Ureter (tissue), 1 donor: ENCODE measurements around the gene CCDC47. TPM values are rescaled to one million over a fixed set of nuclear protein-coding genes. Genes with fewer than 3 reads are reported as not detected.
A peak's percentile ranks its signal among the peaks of the same experiment; 100 is the strongest.

ENCODE experiments used
- DNase-seq: peaks from one replicate; pipeline ENCODE4 v3.0.0-alpha.2; 2020; ENCODE audit warnings: low spot score
- total RNA-seq: library from RNA; stranded (reverse); gene quantifications from one replicate; pipeline ENCODE4 v1.2.4, GENCODE V29; 2023
- donor health status: DM: yes; HTN: yes; CAD: no.

Gene CCDC47
- total RNA-seq, 1 donor from 2014 or later, result 94.9 TPM

DNA sequence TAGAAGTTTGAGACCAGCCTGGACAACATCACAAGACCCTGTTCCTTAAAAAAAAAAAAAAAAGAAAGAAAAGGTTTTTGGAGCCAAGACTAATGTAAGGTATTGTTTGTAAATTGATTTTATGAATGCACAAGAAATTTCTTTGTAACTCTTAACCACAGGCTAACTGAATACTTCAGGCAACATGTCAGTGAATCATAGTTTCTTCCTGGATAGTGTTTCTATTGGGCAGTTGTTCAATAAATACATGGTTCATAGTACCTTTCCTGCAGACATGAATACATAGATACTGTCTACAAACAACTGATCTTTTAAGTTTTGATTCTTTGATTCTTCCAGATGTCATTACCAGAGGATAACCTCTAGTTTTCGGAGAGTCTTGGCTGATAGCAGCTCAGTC is 12.2 kb upstream of the CCDC47 start:
- no peak for DNase-seq

DNA sequence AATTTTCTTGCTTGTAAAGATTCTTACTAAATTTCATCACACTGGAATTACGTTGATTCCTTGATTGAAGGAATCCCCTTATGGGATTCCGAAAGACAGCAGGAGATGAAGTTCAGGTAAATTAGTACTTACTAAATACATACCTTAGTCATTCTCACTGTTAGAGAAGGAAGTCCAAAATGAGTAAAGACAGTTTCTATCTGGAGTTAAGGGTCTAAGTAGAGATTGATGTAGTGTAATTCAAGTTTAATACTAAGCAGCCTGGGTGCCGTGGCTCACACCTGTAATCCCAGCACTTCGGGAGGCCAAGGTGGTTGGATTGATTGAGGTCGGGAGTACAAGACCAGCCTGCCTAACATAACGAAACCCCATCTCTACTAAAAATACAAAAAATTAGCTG is 10.1 kb upstream of the CCDC47 start:
- no peak for DNase-seq

DNA sequence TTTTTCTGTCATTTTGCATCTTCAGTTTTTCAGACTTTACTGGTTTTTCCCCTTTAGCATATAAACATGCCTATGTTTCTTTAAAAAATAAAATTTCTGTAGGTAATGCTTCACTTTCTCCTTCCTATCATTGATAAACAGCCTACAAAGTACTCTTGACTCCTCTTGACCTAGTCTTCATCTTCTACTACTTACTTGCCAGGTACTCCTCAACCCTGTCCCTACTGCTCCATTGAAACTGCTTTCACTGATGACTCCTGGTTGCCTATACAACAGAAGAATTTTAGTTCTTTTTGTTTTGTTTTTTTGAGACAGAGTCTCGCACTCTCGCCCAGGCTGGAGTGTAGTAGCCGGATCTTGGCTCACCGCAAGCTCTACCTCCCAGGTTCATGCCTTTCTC is 7.5 kb upstream of the CCDC47 start:
- no peak for DNase-seq

DNA sequence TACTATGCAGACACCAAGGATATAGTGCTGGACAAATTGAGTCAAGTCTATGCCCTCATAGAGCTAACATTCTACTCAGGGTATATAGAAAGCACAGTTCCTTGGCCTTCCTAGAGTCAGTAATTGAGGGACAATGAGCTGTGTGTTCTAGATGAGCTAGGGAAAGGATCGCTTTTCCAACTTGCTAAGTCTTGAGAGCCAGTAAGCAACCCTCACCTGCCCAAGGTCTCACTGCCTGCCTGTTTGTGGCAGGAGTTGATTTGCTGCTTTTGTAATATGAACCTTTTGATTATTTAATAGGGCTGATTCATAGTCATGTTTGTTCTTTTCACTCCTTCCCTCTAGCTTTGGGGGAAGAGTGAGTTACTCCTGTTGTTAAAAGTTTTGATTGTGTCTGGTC is 7.1 kb upstream of the CCDC47 start:
- DNase-seq, result no peak

DNA sequence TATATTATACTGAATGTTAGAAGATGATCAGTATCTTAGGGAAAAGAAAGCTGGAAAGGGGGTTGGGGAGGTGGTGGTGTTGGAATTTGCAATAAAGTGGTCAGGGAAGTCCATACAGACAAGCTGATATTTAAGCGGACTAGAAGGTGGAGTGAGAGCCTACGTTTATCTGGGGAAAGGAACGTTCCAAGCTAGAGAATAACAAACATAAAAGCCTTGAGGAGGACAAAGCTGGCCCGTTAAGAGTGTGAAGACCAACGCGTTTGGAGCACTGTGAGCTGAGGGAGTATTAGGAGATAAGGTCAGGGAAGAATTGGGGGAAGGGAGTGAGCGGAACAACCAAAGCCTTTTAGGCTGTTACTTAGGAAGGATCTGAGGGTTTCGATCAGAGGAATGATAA is 2.0 kb upstream of the CCDC47 start:
- no peak for DNase-seq

DNA sequence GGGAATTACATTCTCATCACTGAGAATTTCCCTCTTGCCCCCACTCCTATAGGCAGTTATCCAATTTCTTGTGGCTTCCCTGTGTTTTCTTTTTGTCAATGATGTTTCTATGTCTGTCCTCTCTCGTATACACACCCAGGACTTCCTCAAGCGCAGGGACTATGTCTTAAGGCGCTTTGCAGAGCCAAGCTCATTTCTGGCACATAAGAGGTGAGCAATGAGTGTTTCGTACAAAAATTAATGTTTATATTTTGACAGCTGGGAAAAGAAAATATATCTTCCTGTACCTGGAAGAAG is 1.5 kb upstream of the CCDC47 start:
- DNase-seq, result no peak

DNA sequence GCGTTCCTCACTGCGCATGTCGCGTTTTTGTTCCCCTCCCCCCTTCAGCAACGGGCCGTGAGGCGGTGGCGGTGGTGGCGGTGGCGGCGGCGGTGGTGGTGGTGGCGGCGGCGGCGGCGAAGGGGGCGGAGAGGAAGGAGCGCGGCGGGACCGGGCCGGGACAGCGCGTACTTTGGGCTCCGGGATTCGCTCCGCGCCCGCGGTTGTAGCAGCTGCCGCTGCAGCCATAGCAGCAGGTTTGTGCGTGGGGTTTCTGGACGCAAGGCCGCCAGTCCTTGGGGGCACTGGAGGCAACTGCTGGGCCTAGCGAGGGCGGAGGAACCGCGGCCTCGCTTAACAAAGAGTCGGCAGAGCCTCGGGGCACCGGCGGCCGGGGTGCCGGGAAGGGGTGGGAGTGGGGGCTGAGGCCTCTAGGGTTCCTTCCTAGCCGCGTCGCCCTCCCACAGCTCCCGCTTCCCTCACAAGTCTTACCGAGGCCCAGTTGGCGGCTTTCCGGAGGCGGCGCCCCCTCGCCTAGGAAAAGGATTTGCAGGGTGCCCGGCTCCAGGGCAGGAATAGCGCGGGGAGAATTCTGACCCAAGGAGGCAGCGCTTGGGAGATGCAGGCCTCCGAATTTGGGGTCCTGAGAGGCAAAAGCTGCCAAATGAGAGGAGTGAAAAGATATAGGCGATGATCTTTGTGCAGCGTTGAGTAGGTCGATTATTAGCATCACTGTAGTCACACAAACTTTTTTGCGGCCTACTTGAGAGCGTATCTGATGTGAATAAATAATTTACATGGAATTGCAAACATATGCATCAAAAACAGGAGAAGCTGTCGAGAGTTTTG is 958 bp upstream of the CCDC47 start, which contains the start of gene DDX42:
Gene DDX42, plus strand, starts transcription at position 30 of the 828 bp plus-strand sequence. CDS start 12,880 bp downstream, outside the sequence.
- peak; percentile 93 for DNase-seq

DNA sequence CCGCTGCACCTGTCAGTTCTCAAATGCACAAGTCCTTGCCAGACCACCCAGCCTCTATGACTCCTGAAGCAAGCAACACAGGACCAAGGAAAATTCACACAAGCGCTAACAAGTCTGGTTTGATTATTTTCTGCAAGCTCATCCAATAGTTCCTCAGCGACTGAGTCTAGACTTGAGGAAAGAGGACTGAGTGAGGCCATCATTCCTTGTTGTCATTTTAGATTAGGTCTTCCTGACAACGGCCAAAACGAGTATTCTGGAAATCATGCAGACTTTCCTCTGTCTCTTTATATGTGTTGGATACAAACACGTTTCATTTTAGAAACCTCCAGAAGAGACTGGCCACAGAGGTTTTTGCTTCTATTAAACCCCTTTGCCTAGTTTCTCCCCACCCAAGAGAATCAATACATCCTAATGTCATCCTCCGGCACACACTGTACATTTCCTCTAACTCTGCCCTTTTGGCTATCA is 561 bp downstream of the CCDC47 start:
- DNase-seq, result no peak

DNA sequence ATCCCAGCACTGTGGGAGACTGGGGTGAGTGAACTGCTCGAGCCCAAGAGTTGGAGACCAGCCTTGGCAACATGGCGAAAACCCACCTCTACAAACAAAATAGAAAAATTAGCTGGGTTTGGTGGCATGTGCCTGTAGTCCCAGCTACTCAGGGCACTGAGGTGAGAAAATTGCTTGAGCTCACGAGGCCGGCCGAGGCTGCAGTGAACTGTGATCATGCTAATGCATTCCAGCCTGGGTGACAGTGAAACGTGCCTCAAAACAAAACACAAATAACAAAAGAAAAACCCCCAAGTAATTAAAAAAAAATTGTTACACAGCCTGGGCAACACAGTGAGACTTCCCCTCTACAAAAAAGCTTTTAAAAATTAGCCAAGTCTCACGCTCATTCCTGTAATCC is 5.0 kb downstream of the CCDC47 start:
- no peak for DNase-seq

DNA sequence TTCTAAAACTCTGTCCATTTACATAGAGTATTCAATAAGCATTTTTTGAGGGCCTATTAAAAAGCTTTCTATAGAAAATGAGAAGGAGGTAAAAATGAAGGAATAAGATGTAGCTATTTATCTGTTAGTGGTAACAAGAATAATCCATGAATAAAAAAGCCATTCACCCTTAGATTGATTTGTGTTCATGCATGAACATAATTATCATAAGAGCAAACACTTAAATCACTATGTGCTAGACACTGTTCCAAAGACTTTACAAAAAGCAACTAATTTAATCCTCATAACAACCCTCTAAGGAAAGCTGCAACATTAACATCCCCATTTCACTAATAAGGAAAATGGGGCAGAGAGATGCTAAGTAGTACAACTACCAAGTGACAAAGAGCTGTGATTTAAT is 6.6 kb downstream of the CCDC47 start:
- DNase-seq, result no peak

DNA sequence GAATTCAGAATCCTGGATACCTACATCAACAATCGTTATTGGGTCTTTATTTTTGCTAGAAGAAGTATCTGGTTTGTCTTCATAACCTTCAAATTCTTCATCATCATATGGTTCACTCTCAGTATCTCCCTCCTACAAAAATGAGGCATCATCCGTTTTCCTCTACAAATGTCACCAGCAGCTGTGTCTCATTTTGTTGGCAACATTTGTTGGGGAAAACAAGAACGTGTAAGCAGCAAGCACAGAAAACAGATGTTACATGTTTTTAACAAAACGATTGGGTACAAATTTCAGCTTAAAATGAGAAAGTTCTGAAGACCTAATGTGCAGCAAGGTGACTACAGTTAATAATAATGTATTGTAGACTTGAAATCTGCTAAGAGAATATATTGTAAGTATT is 8.7 kb downstream of the CCDC47 start:
- no peak for DNase-seq

DNA sequence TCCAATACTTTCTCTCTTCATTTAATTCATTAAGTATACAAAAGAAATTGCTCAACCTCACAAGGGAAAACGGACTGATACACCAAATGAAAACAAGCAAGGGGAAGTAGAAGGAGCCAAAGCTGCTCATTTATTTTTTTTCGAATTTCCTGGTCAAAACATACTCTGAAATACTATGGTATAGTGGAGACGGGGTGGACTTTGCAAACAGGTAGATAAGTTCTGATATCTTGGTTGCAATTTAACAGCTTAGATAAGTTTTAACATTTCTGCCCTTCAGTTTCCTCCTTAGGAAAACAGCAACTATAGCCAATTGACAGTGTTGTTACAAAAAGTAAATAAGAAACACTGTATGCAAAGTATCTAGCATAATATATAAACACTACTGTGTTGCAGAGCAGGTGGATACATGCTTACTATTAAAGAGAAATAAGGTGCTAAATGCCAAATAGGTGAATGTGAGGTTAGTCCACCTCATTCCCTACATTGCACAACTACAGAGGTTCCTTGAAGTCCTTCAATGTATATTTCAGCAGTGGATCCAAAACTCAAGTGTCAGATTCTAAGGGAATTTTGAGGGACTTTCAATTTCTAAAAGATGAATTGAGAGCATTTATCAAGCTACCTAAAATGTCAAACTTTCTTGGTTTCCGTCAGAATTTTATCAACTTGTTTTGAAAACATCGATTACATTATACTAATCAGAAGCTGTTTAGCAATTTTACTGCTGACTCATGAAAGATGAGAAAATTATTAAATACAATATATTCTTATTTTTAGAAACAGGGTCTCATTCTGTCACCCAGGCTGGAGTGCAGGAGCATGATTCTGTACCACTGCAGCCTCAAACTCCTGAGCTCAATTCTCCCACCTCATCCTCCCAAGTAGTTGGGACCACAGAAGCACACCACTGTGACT is 11.0 kb downstream of the CCDC47 start:
- no peak for DNase-seq

DNA sequence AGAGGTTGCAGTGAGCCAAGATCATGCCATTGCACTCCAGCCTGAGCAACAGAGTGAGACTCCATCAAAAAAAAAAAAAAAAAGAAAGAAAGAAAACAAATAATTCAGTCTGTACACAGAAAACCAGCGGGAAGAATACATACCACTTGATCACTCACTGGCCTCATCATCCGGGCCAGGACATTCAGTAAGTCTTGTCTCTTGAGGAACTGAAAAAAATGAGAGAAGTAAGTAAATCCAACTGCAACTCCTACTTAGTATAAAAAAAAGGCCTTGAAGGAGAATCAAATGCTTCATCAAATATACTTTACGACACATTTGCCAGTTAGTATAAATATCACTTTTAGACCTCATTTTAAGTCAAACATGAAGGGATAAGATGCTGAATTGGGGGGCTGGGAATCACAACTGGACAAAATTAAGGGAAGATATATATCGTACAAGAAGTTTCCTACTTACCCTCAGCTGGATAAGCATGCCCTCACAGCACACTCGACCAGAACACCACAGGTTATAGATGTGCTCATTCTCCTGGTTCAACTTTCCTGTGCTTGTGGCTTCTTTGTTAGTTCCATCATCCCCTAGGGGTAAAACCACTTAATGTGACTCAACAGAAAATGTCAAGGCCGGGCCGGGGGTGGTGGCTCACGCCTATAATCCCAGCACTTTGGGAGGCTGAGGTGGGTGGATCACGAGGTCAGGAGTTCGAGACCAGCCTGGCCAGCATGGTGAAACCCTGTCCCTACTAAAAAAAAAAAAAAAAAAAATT is 12.4 kb downstream of the CCDC47 start:
- DNase-seq, result no peak

DNA sequence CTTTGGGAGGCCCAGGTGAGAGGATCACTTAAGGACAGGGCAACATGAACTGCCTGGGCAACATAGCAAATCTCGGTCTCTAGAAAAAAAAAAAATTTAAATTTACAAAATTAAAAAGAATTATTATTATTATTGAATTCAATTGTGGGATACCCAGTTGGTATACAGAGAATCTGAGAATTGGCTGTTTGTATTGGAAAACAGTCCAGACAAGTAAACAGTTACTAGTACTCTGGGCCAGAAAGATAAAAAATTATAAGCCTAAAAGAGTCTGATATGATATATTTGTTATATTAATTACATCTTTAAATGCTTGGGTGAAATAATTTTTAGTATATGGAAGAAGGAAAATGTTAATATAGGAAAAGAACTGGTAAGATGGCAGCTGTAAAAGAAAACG is 15.0 kb downstream of the CCDC47 start:
- no peak for DNase-seq

DNA sequence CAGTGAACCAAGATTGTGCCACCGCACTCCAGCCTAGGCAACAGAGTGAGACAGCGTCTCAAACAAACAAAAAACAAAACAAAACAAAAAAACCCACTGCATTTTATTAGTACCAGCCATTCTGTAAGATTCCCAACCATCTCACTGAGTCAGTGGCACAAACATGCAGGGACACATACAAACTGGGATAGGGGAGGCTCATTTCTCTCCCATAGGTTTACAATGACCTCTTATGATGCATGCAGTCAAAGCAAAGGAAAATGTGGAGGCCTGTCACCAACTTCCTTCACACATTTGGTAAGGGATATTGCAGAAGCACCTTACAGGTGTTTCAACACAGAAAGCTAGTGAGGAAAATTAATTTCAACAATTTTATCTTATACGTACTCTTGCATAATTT is 19.4 kb downstream of the CCDC47 start:
- DNase-seq, result no peak

DNA sequence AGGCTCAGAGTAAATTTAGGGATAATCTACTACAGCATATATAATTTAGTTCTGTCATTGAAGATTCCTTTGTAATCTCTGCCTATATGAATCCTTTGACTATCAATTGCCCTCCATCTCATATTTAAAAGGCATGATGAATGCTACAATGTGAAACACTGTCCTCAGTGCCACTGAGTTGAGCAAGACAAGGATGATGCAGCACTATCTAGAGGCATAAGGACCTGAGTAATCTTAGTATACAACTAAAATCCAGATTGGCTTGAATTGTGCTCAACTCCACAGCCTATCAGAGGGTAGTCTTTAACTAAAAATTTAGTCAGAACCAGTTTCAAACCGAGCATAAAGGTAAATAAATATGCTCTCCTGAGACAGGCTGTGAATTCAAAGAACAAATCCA is 20.2 kb downstream of the CCDC47 start:
- DNase-seq, result no peak

DNA sequence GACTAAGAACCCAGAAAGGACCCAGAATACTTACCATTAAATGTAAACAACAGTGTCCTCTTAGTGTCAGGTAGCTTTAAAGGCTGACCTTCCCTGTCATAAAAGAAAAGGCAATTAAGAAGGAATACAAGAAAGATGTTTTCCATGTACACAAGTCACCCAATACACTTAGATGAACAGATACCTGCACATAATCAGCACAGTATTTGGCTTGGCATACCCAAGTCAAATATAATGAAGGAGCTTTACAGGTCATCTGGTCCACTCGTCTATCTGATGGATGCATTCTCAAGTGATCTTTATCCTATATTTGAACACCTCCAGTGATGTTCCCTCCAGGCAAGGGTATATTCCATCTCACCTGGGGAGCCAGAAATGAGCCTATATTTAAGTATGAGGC is 20.7 kb downstream of the CCDC47 start:
- DNase-seq, result no peak

DNA sequence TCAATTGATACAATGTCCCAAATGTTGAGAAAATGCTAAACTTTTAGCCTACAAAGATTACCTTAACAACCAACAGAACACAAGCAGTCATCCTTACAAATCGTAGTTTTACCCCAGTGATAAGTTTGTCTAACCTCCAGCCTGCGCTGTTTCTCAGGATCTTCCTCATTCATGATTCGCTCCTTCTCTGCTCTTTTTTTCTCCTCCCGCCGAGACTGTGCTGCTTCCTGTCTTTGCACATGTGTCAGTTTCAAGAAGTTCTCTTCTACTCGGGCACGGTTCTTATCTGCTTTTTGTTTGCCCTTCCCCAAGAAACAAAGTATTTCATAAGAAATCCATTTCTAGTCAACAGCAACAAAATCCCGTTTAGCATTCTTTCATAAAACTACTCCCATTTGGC is 21.6 kb downstream of the CCDC47 start:
- no peak for DNase-seq

DNA sequence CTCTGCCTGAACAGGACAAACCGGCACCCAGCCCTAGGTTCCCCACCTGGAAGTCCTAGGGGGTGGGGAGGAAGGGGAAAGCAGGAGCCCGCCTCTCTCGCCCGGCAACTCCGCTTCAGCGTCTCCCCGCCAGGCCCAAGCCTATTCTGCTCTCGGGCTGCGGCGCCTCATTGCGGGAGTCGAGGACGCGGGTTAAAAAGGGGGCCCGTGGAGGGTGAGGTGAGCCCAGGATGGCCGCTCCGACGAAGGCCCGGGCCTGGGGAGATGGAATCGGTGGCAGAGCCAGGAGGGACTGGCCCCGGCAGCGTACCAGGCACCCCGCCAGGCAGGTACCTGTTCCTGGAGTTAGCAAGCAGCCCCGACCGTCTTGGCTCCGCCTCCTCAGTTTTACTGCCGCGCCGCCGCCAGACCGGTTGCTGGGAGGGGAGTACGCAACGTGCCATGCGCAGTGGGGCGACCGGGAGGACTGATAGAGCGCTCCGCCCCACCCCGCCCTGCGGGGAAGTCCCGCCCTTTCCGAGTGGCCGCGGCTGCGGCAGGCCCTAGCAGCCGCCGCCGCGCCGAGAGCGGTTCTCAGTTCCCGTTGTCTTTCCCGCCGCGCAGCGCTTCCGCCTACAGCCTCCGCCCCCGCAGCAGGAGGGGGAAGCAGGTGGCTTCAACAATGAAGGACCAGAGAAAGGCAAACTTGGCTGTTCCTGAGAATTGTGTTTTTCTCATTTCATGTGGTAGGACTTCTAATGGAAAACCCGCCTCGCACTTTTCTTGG is 31.8 kb downstream of the CCDC47 start, which contains the start of gene STRADA:
Gene STRADA, minus strand, starts transcription at position 392 of the 766 bp plus-strand sequence. CDS start 13,430 bp downstream, outside the sequence.
- DNase-seq, result peak; percentile 99

DNA sequence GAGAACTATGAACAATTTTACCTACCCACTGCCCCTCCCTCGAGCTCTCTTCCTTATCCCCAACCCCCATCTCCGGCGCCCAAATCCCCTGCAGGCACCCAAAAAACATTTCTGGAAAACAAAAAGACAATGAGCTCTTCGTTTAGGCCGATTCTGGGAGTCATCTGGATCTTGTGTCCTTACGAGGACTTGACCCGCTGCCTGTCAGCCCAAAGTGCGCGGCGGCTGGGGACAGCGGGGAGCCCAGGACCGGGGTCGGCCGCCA is 32.3 kb downstream of the CCDC47 start:
- DNase-seq, result no peak

DNA sequence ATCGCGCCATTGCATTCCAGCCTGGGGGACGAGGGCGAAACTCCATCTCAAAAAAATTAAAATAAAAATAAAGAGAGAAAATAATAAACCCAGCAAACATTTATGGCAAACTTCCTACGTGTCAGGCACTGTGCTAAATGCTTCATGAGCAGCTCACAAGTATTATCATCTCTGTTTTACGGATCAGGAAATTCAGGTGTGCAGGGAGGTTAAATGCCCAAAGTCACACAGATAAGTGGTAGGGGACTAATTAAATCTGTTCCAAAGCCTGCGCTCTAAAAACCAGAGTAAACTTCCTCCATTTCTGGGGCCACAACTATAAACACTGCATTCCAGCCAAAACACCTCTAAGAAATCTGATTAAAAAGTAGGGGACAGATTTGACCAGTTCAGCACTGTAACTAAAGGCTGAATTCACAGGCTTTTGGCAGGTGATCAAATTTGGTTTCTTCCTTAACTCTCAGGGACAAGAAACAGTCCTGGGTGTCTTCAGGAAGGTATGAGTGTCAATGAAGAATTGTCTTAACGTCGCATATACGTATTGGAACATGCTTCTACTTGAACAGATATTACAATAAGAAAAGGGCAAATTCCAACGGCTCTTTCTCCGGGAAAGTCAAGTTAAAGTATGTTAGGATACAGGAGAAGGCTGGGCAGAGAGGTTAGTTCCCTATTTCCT is 32.8 kb downstream of the CCDC47 start:
- DNase-seq, result no peak
